ENCODE measurements around the gene CBR1.

Gene CBR1

GRCh38 chr21:36069713-36070583, at the start of gene CBR1:
CBR1 (plus strand) TSS chr21:36070024; CDS start chr21:36070116, 92 bp downstream.
- peak; percentile 91 for DNase-seq

GRCh38 chr21:36021251-36021837, 48.5 kb upstream of the CBR1 start:
- DNase-seq, result no peak

DNA sequence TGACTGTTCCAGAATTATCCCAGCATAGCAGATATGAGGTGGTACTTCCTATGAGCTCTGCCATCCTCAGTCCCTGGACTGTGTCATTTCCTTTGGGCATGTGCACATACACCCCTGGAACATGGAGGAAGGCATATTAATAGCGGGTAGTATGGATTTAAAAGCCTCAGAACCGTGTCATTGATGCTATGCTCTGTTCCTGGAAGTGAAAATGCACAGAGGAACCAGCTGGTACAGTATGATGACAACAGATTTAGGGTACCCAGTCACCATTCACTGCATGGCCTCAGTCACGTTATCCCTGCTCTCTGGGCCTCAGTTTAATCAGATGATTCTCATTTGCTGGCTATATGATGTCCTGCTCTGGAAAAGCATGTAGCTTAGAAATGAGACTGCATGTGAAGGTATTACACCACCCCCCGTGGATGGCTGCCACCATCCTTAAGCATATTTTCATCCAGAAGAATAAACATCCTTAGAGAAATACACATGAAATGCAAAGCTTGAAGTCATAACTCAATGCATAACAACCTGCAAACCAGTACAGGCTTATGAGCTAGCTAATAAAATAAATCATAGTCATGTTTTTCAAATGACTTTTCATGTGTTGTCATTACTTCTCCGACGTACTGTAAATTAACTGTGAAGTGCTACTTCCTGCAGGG, 47.3 kb upstream of the CBR1 start:
- DNase-seq, result no peak

DNA sequence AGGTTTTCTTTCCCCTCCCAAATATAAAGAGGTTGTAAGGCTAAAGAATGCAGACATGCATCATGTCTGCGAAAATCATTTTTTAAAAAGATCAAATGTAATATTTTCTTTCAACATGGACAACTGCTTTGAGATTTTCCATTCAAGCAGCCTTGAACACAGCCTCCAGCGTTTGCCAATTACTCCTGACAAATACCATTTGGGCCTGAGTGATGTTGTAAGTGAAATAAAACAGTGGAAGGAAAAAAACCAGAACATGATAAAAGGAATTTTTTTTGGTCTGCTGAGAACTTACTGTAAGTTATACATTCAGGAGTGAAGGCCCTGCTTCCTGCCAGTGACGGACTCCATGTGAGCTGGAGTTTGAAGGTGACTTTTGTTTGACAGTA, 46.7 kb upstream of the CBR1 start:
- DNase-seq, result no peak

DNA sequence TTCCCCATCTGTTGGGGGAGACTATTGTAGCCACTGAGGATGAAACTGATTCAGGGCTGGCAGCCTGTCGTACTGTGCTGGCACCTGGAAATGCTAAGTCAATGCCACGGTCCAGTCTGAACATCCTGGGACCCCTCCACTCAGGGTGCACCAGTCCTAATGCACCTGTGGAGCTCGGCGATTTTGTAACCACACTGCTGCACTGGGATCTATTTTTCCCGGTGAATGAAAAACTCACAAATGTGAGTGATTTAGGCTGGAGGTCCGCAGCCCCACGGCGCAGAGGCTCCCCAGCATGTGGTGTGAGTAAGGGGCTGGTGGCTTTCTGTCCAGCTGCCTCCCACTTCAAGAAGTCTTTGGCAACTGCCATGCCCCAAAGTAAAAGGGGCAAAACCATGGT, 45.0 kb upstream of the CBR1 start:
- DNase-seq, result no peak

DNA sequence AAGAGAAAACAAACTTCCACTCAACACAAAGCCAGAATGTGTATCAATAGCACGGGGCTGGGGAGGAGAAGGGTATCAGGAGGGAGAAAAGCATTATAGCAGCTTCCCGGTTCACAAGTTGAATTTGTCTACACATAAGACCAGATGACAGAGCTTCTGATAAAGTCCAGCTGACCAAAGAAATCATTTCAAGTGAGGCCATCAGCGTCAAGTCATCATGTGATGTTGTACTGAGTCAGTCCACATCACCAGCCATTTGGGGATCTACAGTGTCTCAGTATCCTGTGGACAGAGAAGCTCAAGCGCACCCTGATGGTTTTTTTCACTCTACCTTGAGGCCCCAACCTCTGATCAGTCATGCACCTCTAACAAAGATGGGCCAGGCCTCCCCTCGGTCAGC, 42.5 kb upstream of the CBR1 start:
- no peak for DNase-seq

DNA sequence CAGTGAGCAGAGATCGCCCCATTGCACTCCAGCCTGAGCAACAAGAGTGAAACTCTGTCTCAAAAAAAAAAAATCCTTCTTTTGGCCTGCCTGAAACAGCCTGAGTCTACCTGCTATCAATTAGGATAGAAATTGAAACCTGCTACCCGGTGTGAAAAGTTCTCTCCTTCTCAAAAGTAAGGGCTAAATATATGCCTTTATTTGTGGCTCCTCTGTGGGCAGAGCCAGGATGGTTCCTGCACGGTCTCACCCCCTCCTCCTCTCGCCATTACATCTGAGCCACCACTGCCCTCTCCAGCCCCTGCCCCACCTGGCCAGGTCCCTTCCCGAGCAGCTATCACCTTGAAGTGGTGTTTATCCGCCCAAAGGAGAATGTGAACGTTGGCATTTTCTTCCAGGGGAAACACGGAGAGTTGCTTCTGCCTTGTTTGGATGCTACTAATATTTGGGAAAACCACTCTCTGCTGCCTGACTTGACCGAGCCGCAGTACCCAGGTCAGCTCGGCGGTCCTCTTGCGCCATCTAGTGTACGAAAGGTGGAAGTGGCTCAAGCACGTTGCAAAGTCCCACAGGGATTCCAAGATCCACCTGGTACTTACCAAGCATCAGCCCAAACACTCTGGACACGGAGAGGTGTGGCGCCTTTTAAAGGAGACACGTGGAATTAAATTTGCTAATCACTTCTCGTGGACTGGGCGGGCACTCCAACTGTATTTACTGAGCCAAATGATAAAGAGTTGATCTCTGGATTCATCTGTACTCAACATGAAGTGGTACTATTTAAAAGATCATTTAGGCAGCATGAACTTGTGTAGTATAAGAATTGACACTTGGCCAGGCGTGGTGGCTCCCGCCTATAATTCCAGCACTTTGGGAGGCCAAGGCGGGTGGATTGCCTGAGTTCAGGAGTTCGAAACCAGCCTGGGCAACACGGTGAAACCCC, 41.4 kb upstream of the CBR1 start:
- DNase-seq, result peak; percentile 52

GRCh38 chr21:36029309-36029708, 40.5 kb upstream of the CBR1 start:
- DNase-seq, result no peak

DNA sequence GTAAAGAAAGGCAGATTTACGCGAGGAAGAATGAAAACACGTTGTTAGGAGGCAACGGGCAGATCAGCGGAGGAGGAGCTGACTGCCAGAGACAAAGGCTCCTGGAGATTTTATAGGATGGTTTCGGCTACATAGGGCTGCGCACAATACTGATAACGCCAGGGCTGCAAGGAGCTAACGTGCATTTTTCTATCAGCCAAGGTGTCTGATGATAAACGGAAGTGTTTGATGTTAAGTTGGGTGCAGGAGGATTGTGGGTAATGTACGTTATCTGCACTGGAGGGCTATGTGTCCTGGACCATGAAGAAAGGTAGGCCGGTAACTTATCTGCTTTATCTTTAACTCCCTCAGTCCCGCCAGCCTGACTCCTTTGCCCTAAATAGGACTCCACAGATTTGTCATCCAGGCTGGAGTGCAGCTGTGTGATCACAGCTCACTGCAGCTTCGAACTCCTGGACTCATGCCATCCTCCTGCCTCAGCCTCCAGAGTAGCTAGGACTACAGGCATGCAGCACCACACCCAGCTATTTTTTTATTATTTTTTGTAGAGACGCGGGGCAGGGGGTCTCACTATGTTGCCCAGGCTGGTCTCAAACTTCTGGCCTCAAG, 39.1 kb upstream of the CBR1 start:
- DNase-seq, result no peak

DNA sequence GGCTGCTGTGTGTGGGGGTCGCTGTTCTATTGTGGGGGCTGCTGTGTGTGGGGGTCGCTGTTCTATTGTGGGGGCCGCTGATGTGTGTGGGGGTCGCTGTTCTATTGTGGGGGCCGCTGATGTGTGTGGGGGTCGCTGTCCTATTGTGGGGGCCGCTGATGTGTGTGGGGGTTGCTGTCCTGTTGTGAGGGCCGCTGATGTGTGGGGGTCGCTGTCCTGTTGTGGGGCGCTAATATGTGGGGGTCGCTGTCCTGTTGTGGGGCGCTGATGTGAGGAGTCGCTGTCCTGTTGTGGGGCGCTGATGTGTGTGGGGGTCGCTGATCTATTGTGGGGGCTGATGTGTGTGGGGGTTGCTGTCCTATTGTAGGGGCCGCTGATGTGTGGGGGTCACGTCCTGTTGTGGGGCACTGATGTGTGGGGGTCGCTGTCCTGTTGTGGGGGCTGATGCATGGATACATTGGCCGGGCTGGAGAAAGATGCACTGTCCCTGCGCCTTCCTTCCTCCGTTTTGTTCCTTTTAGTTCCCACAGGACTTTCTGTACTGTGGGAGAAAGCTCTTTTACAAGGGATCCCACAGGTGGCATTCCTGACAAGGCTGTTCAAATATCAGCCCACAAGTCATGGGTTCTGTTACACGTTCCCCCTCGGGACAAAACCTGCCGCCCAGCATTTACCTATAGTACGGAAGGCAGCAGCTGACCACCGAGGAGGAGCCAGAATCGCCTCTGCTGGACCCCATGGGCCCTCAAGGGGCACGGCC, 37.0 kb upstream of the CBR1 start:
- no peak for DNase-seq

GRCh38 chr21:36034211-36034913, 35.5 kb upstream of the CBR1 start:
- no peak for DNase-seq

DNA sequence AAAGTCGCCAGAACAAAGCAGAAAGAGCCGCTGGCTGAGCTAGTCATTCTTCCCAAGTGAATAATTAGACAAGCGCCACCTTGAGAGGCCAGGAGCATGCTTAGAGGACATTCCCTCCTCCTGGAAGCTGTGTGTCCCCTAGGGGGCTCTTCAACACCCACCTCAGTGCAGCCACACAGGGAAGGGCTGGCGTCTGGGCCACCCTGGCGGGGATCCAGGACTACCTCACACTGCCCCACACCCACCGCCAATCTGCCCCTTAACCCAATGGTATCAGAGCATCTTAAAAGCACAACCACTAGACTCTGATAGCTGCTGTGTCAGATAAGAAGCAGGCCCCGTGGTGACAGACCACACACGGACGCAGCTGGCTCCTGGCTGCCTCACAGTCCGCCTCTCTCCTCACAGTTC, 34.4 kb upstream of the CBR1 start:
- DNase-seq, result no peak

GRCh38 chr21:36038701-36039497, 30.9 kb upstream of the CBR1 start:
- no peak for DNase-seq

GRCh38 chr21:36039861-36040260, 30.0 kb upstream of the CBR1 start:
- no peak for DNase-seq

DNA sequence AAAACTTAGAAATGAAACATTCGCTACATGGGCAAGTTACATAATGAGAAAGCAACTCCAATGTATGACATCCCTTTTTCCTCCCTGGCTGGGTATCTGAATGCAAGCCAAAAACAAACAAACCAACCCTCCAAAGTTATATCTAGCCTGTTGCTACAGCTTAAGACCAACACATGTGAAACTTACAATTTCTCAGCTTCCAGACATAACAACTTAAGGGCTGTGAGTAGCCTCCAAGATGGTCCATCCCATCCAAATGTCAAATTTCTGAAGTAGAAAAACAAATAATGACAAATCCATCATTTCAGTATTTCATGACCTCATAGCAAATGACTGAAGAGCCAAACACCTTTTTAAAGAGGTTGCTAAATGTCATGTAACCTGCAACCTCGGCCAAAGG, 29.4 kb upstream of the CBR1 start:
- DNase-seq, result no peak

DNA sequence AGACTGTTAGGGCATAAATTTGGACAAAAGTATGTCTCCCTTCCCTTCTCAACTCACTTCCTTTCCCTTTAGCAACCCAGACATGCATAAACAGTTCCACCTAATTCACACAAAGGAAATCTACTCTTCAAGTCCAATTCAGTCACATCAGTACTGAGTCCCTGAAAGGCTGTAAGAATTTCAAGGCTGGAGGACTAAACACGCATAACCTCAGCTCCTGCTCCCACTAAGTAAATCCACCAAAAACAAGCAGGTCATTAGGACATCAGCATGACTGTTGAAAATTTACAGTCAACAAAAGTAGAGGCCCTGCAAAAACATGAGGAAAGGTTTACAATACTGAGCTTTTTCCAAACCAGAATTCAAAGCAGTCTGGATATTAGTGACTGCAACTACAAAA, 27.9 kb upstream of the CBR1 start:
- no peak for DNase-seq

DNA sequence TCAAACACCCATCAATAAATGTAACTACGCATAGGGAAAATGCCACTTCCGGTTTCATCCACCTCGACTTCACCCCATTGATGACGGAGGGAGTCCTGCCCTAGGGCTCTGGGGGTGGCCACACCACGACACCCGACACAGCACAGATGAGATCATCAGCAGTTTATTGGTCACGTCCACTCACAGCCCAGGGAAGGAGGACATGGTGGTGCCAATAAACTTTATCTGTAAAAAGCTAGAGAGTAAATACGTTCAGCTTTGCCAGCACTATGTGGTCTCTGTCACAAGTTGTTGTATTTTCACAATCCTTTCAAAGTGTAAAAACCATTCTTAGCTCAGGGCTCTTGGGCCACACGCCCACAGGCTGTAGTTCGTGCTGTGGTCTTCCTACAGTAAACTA, 25.8 kb upstream of the CBR1 start:
- DNase-seq, result no peak

GRCh38 chr21:36045993-36046392, 23.8 kb upstream of the CBR1 start:
- no peak for DNase-seq

- no peak for DNase-seq
Measured at GRCh38 chr21:36047139-36047538, 22.7 kb upstream of the CBR1 start.

DNA sequence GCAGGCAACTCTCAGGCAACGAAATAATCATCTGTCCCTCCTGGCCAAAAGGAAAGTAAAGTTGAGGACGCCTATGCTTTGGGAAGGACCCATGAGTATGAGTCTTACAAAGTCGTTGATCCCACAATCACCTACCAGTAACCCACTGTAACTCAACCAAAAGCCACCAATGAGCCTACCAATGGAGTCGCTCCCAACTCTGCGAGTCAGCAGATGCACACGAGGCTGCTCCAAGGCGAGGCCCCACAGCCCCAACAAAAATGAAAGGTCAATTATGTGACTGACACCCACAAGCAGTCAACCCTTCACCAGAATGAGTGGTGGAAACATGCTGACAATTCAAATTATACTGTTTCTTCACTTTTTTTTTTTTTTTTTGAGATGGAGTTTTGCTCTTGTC, 21.5 kb upstream of the CBR1 start:
- DNase-seq, result no peak

All from NCI-H2171 (cell line).